Transverse colon (tissue), 4 donors: ENCODE measurements around the gene SERPINI2. TPM values are rescaled to one million over a fixed set of nuclear protein-coding genes. Genes with fewer than 3 reads are reported as not detected.

Experiments used
- DNase-seq: peaks from one replicate; pipeline ENCODE4 v3.0.0-alpha.2; 2019
- H3K27ac ChIP-seq, 4 donors: fragments of 200-600 bp; sonication (generic); 2 replicates each; pipeline ENCODE4 v1.5.1; 2016 to 2018; ENCODE audit warnings: inconsistent platforms in 4 of 4
- H3K27me3 ChIP-seq: fragments of 200-600 bp; sonication (generic); 2 replicates; pipeline ENCODE4 v1.5.1; 2017; ENCODE audit warnings: inconsistent platforms
- H3K36me3 ChIP-seq, 4 donors: fragments of 200-600 bp; sonication (generic); 2 replicates each; pipeline ENCODE4 v1.5.1; 2017 to 2019; ENCODE audit warnings: inconsistent platforms in 4 of 4
- H3K4me1 ChIP-seq, 4 donors: fragments of 200-600 bp; sonication (generic); 2 replicates each; pipeline ENCODE4 v1.5.1; 2017 to 2020; ENCODE audit warnings: inconsistent platforms in 4 of 4
- H3K4me3 ChIP-seq, 4 donors: fragments of 200-600 bp; sonication (generic); 1 replicate in 1 of 4; 2 replicates in 3 of 4; pipeline versions ENCODE4 v1.5.1 to v1.6.1; 2017 to 2019; ENCODE audit warnings: inconsistent platforms in 4 of 4
- H3K9me3 ChIP-seq, 2 donors: fragments of 200-600 bp; sonication (generic); 2 replicates each; pipeline ENCODE4 v1.5.1; 2017 to 2019; ENCODE audit warnings: inconsistent platforms in 2 of 2
- CTCF ChIP-seq, 5 experiments: fragments of 200-600 bp in 3 of 5; fragments of 450-650 bp in 2 of 5; sonication (generic) in 3 of 5; IDR thresholded peaks; 1 replicate in 2 of 5; 2 replicates in 3 of 5; pipeline ENCODE4 v1.5.1; 2016 to 2017; ENCODE audit warnings: antibody characterized with exemption in 5 of 5, inconsistent platforms in 3 of 5, mild to moderate bottlenecking in 2 of 5, moderate library complexity in 1 of 5
- EP300 ChIP-seq: sonication (generic); formaldehyde crosslinking; IDR thresholded peaks from one replicate; pipeline ENCODE4 v1.6.1; 2017; ENCODE audit warnings: antibody characterized with exemption, low read depth
- POLR2A ChIP-seq: fragments of 450-650 bp; IDR thresholded peaks from one replicate; pipeline ENCODE4 v1.6.1; 2016; ENCODE audit warnings: antibody characterized with exemption, mild to moderate bottlenecking, moderate library complexity
- POLR2AphosphoS5 ChIP-seq, 3 donors: sonication (generic); formaldehyde crosslinking; IDR thresholded peaks; one replicate each; pipeline ENCODE4 v1.6.1; 2016; ENCODE audit warnings: antibody characterized with exemption in 3 of 3
- WGBS, 2 donors: methylation state at CpG; one replicate each; pipeline ENCODE4 v1.1.5; 2018; ENCODE audit warnings: low coverage in 1 of 2; 5-methylcytosine and 5-hydroxymethylcytosine counted together
- in situ Hi-C, 4 donors: fragments of 200-750 bp; cut with MboI; loops; one replicate each; pipeline versions ENCODE4 v1.15.0 to v1.15.1; 2017; ENCODE audit warnings: low sequenced_read_pairs in 3 of 4, low pct_ligation_motif_present in 1 of 4, low pct_unique_long_range_greater_than_20kb in 1 of 4
- intact Hi-C: fragments of 100-400 bp; cut with DNase I; formaldehyde crosslinking; loops from one replicate; pipeline ENCODE4 v1.15.1; 2023; ENCODE audit warnings: low total_unique reads
- total RNA-seq, 4 donors: library from RNA; depleted of rRNA; stranded (reverse); fragments of >200 nt; gene quantifications; one replicate each; pipeline ENCODE4 v1.1.0, GENCODE V29; 2016

Gene SERPINI2
- total RNA-seq, 4 donors from 2014 or later = not detected

GRCh38 chr3:167502401-167502800 lies 28.6 kb upstream of the SERPINI2 start:
- H3K27ac ChIP-seq = no peak overlapping the region
- H3K27me3 ChIP-seq = no peaks in the 10 kb centered on the region
- TF ChIP-seq CTCF (IDR thresholded peaks at IDR 0.05) (no peak), EP300 (no peak), POLR2AphosphoS5 (IDR thresholded peaks at IDR 0.05) (no peak), POLR2A (no peak)
- intact Hi-C loops (no loop called here), in situ Hi-C loops (no loop called here)
- no peaks in the 10 kb centered on the region for H3K4me1 ChIP-seq
- H3K9me3 ChIP-seq = no peaks in the 10 kb centered on the region
- no peak overlapping the region for H3K4me3 ChIP-seq
- no peak for DNase-seq
- WGBS, 2 donors = 63 to 65% methylated on average over 2 of the region's 2 CpGs
- H3K36me3 ChIP-seq = no peaks in the 10 kb centered on the region

- intact Hi-C loops (no loop called here), in situ Hi-C loops (no loop called here)
- Histone ChIP-seq H3K4me3 (no peak overlapping the region), H3K36me3 (no peaks in the 10 kb centered on the region), H3K27ac (no peak overlapping the region), H3K4me1 (no peaks in the 10 kb centered on the region), H3K9me3 (no peaks in the 10 kb centered on the region), H3K27me3 (no peaks in the 10 kb centered on the region)
- TF ChIP-seq POLR2A (no peak), POLR2AphosphoS5 (IDR thresholded peaks at IDR 0.05) (no peak)
- 74 to 86% methylated on average over 3 of the region's 3 CpGs for WGBS, 2 donors
- DNase-seq = no peak
Measured at GRCh38 chr3:167501941-167502340, 28.1 kb upstream of the SERPINI2 start.

- 79 to 93% methylated on average over 3 to 7 of the region's 7 CpGs for WGBS, 2 donors
- Histone ChIP-seq H3K4me3 (no peak overlapping the region), H3K9me3 (no peaks in the 10 kb centered on the region), H3K27me3 (no peaks in the 10 kb centered on the region), H3K27ac (no peak overlapping the region), H3K4me1 (no peaks in the 10 kb centered on the region), H3K36me3 (no peaks in the 10 kb centered on the region)
- in situ Hi-C loops (no loop called here), intact Hi-C loops (no loop called here)
- DNase-seq = no peak
- no peak for TF ChIP-seq EP300
- no peak for TF ChIP-seq POLR2A
- no peak for TF ChIP-seq POLR2AphosphoS5 (IDR thresholded peaks at IDR 0.05)
- TF ChIP-seq CTCF (IDR thresholded peaks at IDR 0.05) = no peak
Measured at GRCh38 chr3:167497903-167498302, 24.1 kb upstream of the SERPINI2 start.

GRCh38 chr3:167493244-167493643 lies 19.4 kb upstream of the SERPINI2 start:
- no peaks in the 10 kb centered on the region for H3K4me1 ChIP-seq
- H3K27me3 ChIP-seq = no peaks in the 10 kb centered on the region
- no peak for TF ChIP-seq POLR2AphosphoS5 (IDR thresholded peaks at IDR 0.05)
- TF ChIP-seq CTCF (IDR thresholded peaks at IDR 0.05) = peak in 1 of 5 experiments; percentile 15
- no peaks in the 10 kb centered on the region for H3K9me3 ChIP-seq
- no peak for DNase-seq
- no peak overlapping the region for H3K27ac ChIP-seq
- WGBS, 2 donors = 63% methylated on average over 3 of the region's 3 CpGs; no CpG with 5 or more reads in 1 of the 2 donors
- H3K36me3 ChIP-seq = no peaks in the 10 kb centered on the region
- intact Hi-C loops (no loop called here), in situ Hi-C loops (no loop called here)
- no peak overlapping the region for H3K4me3 ChIP-seq

GRCh38 chr3:167491621-167492020 lies 17.8 kb upstream of the SERPINI2 start:
- DNase-seq = no peak
- TF ChIP-seq CTCF (IDR thresholded peaks at IDR 0.05) (no peak), EP300 (no peak), POLR2AphosphoS5 (IDR thresholded peaks at IDR 0.05) (no peak), POLR2A (no peak)
- no peak overlapping the region for H3K4me3 ChIP-seq
- intact Hi-C loops = no loop called here
- no peaks in the 10 kb centered on the region for H3K9me3 ChIP-seq
- H3K27ac ChIP-seq = no peak overlapping the region
- no peaks in the 10 kb centered on the region for H3K27me3 ChIP-seq
- H3K36me3 ChIP-seq = no peaks in the 10 kb centered on the region
- in situ Hi-C loops = no loop called here
- H3K4me1 ChIP-seq = no peaks in the 10 kb centered on the region
